HEK293T (cell line): ENCODE data around the gene GRIK4.

ENCODE experiments used
- CTCF ChIA-PET: fragments of 350-600 bp; formaldehyde crosslinking; extraction: SDS; loops from one replicate; lab custom pipeline; 2021; ENCODE audit warnings: antibody characterized with exemption, inconsistent platforms; lab: Yijun Ruan, JAX
- POLR2A ChIA-PET: fragments of 350-600 bp; formaldehyde crosslinking; extraction: SDS; loops from one replicate; lab custom pipeline; 2020; ENCODE audit warnings: antibody characterized with exemption, inconsistent platforms; lab: Yijun Ruan, JAX
- DNase-seq: peaks from one replicate; pipeline ENCODE4 v3.0.0; 2012; ENCODE audit warnings: mixed read lengths; ENCODE audit errors: extremely low spot score
- ARNT ChIP-seq: fragments of 450-650 bp; IDR thresholded peaks from 2 replicates; pipeline ENCODE4 v1.6.1; 2017; ENCODE audit warnings: mild to moderate bottlenecking
- BHLHE40 ChIP-seq: fragments of 450-650 bp; IDR thresholded peaks from 2 replicates; pipeline ENCODE4 v1.6.1; 2016; ENCODE audit warnings: mild to moderate bottlenecking, moderate library complexity, borderline replicate concordance
- CTBP1 ChIP-seq: fragments of 450-650 bp; IDR thresholded peaks from 2 replicates; pipeline ENCODE4 v1.6.1; 2016; ENCODE audit warnings: borderline replicate concordance
- ELF4 ChIP-seq: fragments of 450-650 bp; IDR thresholded peaks from 2 replicates; pipeline ENCODE4 v1.6.1; 2017; ENCODE audit warnings: antibody characterized with exemption
- FOXA1 ChIP-seq: fragments of 450-650 bp; IDR thresholded peaks from 2 replicates; pipeline ENCODE4 v1.6.1; 2016; ENCODE audit warnings: mild to moderate bottlenecking
- FOXK2 ChIP-seq: fragments of 450-650 bp; IDR thresholded peaks from 2 replicates; pipeline ENCODE4 v1.6.1; 2016; ENCODE audit warnings: mild to moderate bottlenecking
- FOXM1 ChIP-seq: fragments of 450-650 bp; IDR thresholded peaks from 2 replicates; pipeline ENCODE4 v1.6.1; 2017; ENCODE audit warnings: mild to moderate bottlenecking, borderline replicate concordance
- HDGF ChIP-seq: fragments of 450-650 bp; IDR thresholded peaks from 2 replicates; pipeline ENCODE4 v1.6.1; 2017; ENCODE audit warnings: antibody characterized with exemption, borderline replicate concordance
- L3MBTL2 ChIP-seq: fragments of 450-650 bp; conservative IDR thresholded peaks from 2 replicates; pipeline ENCODE4 v1.6.1; 2016; ENCODE audit warnings: mild to moderate bottlenecking
- LEF1 ChIP-seq: fragments of 450-650 bp; IDR thresholded peaks from 2 replicates; pipeline ENCODE4 v1.6.1; 2017; ENCODE audit warnings: mild to moderate bottlenecking, borderline replicate concordance
- NFRKB ChIP-seq: fragments of 450-650 bp; IDR thresholded peaks from 2 replicates; pipeline ENCODE4 v1.6.1; 2016; ENCODE audit warnings: mild to moderate bottlenecking, moderate library complexity
- SP1 ChIP-seq: fragments of 450-650 bp; IDR thresholded peaks from 2 replicates; pipeline ENCODE4 v1.6.1; 2017
- SUZ12 ChIP-seq: fragments of 450-650 bp; IDR thresholded peaks from 2 replicates; pipeline ENCODE4 v1.6.1; 2016; ENCODE audit warnings: mild to moderate bottlenecking
- TARDBP ChIP-seq: fragments of 450-650 bp; IDR thresholded peaks from 2 replicates; pipeline ENCODE4 v1.6.1; 2016
- ZNF384 ChIP-seq: fragments of 450-650 bp; IDR thresholded peaks from 2 replicates; pipeline ENCODE4 v1.6.1; 2016
- TF ChIP-seq, protein P1 (sequence below): fragments of 450-650 bp; IDR thresholded peaks from 2 replicates; pipeline ENCODE4 v1.6.1; 2016

GRIK4 gene

DNA sequence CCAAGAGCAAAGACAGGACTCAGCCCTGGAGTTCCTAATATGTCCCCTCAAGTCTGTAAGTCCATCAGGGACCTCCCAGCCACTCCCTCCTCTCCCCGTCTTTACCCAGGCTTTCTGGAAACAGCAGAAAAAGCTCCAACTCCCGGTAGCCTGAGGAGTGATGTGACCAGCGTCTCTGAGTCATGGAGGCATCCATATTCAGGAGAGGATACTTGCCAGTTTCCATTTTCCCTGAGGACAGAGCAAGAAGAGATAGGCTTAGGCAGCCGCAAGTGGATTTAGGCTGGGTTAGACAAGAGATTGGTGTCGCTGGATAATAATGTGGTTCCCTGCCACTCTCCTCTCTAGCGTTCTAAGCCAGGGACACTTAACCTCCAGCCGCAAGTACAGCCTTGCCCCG lies 206.6 kb downstream of the GRIK4 start:
- ChIA-PET POLR2A (no interaction called here), CTCF (no interaction called here)
- TF ChIP-seq CTBP1 (no peak), FOXM1 (no peak), LEF1 (no peak), TARDBP (no peak), HDGF (no peak), SP1 (no peak), ARNT (no peak), L3MBTL2 (no peak), FOXA1 (no peak), ZNF384 (no peak), NFRKB (no peak), BHLHE40 (no peak), FOXK2 (no peak), SUZ12 (no peak), ELF4 (no peak)
- TF ChIP-seq, protein P1, sequence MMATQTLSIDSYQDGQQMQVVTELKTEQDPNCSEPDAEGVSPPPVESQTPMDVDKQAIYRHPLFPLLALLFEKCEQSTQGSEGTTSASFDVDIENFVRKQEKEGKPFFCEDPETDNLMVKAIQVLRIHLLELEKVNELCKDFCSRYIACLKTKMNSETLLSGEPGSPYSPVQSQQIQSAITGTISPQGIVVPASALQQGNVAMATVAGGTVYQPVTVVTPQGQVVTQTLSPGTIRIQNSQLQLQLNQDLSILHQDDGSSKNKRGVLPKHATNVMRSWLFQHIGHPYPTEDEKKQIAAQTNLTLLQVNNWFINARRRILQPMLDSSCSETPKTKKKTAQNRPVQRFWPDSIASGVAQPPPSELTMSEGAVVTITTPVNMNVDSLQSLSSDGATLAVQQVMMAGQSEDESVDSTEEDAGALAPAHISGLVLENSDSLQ, result no peak
- no peak for DNase-seq

DNA sequence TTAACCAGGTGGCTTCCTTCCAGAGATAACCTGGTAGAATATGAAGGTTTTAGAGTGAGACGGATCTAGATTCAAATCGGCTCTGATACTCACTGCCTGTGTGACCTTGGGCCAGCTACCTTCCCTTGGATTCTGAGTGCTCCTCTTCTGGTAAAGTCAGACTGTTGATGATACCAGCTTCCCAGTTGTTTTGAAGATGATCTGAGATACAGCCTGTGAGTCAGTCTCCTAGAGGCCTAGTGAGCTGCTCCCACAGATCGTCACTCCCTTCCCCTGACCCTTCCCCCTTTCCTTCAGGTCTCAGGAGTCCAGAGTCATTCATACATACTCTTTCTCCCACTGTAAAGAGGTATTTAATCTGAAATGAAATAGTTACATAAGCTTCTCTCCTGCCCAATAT lies 207.8 kb downstream of the GRIK4 start:
- no peak for DNase-seq
- TF ChIP-seq ARNT, result no peak
- TF ChIP-seq FOXM1, result no peak
- TF ChIP-seq L3MBTL2, result no peak
- no peak for TF ChIP-seq ZNF384
- no peak for TF ChIP-seq SP1
- TF ChIP-seq ELF4, result no peak
- no peak for TF ChIP-seq FOXK2
- TF ChIP-seq SUZ12, result no peak
- TF ChIP-seq LEF1, result no peak
- TF ChIP-seq, protein P1, result no peak
- no peak for TF ChIP-seq HDGF
- ChIA-PET CTCF (no interaction called here), POLR2A (no interaction called here)

DNA sequence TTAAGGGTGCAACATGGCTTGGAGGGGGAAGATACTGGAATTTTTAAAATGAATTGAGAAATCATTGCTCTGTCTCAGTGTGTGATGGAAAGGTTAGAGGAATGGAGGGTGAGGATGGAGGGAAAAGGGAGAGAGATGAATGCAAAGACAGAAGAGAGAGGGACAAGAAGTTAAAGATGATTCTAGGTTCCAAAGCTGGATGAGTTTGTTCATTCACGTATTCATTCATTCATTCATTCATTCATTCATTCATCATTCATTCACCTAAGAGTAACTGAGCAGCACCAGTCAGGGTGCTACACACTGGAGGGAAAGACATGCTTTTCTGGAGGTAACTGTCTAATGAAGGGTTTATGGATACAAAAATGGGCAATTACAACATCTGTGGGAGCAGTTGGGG lies 209.2 kb downstream of the GRIK4 start:
- POLR2A ChIA-PET, result no interaction called here
- CTCF ChIA-PET, result no interaction called here
- DNase-seq, result no peak
- TF ChIP-seq TARDBP (no peak), ARNT (no peak)

DNA sequence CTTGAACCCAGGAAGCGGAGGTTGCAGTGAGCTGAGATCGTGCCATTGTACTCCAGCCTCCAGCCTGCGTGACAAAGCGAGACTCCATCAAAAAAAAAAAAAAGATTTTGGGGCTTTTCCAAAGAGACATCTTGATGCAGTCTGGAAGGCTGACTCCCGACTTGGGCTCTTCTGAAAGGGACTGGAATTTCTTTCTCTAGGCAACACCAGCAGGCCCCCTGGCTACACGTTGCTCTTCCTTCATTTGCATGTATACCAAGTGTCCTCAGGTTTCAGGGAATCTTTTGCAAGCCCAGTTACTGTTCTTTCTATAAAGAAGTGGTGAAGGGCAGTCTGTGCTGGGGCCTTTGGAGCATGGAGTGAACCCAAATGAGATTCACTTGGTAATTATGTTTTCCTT lies 211.0 kb downstream of the GRIK4 start:
- CTCF ChIA-PET, result no interaction called here
- no peak for TF ChIP-seq SUZ12
- TF ChIP-seq BHLHE40, result no peak
- TF ChIP-seq ELF4, result no peak
- TF ChIP-seq, protein P1, result no peak
- TF ChIP-seq ZNF384, result no peak
- TF ChIP-seq NFRKB, result no peak
- TF ChIP-seq FOXK2, result no peak
- TF ChIP-seq HDGF, result no peak
- TF ChIP-seq CTBP1, result no peak
- no peak for TF ChIP-seq FOXM1
- TF ChIP-seq TARDBP, result no peak
- no peak for TF ChIP-seq SP1
- TF ChIP-seq LEF1, result no peak
- no peak for TF ChIP-seq L3MBTL2
- no peak for TF ChIP-seq ARNT
- no peak for TF ChIP-seq FOXA1

DNA sequence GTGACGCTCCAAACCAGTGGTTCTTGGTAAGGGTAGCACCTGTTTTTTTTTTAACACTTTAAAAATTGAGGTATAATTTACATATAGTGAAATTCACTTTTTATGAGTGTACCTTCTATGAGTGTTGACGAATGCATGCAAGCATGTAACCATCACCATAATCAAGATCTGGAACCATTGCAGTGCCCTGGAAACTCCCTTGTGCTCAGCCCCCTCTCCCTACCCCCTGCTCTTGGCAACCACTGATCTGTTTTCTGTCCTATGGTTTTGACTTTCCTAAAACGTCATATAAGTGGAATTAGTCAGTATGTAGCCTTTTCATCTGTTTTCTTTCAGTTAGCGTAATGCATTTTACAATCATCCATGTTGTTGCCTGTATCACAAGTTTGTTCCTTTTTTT lies 212.2 kb downstream of the GRIK4 start:
- ChIA-PET POLR2A (no interaction called here), CTCF (no interaction called here)
- DNase-seq, result no peak
- no peak for TF ChIP-seq BHLHE40
- TF ChIP-seq ZNF384, result no peak
- no peak for TF ChIP-seq SUZ12
- TF ChIP-seq HDGF, result no peak
- no peak for TF ChIP-seq L3MBTL2
- no peak for TF ChIP-seq ELF4
- no peak for TF ChIP-seq FOXK2
- TF ChIP-seq LEF1, result no peak
- no peak for TF ChIP-seq NFRKB
- no peak for TF ChIP-seq FOXA1
- no peak for TF ChIP-seq FOXM1
- TF ChIP-seq, protein P1, result no peak

More for the DNA sequence above, 211.0 kb downstream of the GRIK4 start:
- POLR2A ChIA-PET, result no interaction called here
- no peak for DNase-seq

DNA sequence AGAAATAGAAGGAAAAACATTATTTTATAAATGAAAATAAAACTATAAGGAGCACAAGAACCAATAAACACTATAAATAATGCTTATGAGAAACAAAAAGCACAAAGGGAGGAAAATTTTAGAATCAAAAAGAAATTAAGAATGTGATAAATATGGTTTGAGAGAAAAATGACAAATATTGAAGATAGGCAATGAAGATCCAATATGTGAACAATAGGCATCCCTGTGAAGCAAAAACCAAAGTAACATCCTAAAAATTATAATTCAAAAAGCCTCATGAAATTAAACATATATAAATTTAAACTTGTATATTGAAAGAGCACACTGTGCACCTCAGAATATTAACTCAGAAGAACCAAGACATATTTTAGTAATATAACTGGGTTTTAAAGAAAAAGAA lies 216.2 kb downstream of the GRIK4 start:
- CTCF ChIA-PET, result no interaction called here
- DNase-seq, result no peak
- POLR2A ChIA-PET, result no interaction called here
- no peak for TF ChIP-seq L3MBTL2
